Measurements from ENCODE around the gene GGNBP2.

DNA sequence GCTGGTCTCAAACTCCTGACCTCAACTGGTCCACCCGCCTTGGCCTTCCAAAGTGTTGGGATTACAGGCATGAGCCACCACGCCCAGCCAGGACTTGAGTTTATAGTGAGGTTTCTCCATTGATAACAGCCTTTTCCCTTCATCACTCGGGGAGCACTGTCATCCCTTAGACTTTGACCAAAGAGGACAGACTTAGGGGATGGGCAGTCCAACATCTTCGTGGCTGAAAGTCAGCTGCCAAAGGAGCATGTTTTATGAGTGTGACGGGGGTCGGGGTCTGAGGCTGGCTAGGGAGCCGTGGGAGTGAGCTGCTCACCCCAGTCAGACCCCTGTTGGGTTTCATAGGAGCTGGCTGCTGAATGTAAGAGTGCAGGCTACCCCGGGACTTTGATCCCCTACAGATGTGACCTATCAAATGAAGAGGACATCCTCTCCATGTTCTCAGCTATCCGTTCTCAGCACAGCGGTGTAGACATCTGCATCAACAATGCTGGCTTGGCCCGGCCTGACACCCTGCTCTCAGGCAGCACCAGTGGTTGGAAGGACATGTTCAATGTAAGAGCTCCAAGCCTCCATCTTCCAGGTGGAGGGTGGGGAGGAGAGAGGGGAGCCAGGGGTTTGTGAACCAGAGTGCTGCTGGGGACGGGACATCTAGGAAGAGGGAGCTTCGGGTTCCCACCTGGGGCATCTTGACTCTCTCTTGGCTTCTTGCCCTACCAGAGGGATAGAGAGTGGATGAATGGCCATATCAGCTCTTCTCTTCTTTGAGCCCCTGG, 50.1 kb downstream of the GGNBP2 start:
- TF ChIP-seq MXI1 (conservative IDR thresholded peaks at IDR 0.05; ENCODE audit: poor library complexity, severe bottlenecking) (no peak), EZH2 (IDR thresholded peaks at IDR 0.05; ENCODE audit: borderline replicate concordance, insufficient read depth, low read length, poor library complexity, severe bottlenecking) (no peak), EP300 (conservative IDR thresholded peaks at IDR 0.05; ENCODE audit: poor library complexity, severe bottlenecking) (no peak), POLR2AphosphoS5 (IDR thresholded peaks at IDR 0.05) (no peak), SMC3 (conservative IDR thresholded peaks at IDR 0.05; ENCODE audit: poor library complexity) (no peak)
- TF ChIP-seq, protein P1, sequence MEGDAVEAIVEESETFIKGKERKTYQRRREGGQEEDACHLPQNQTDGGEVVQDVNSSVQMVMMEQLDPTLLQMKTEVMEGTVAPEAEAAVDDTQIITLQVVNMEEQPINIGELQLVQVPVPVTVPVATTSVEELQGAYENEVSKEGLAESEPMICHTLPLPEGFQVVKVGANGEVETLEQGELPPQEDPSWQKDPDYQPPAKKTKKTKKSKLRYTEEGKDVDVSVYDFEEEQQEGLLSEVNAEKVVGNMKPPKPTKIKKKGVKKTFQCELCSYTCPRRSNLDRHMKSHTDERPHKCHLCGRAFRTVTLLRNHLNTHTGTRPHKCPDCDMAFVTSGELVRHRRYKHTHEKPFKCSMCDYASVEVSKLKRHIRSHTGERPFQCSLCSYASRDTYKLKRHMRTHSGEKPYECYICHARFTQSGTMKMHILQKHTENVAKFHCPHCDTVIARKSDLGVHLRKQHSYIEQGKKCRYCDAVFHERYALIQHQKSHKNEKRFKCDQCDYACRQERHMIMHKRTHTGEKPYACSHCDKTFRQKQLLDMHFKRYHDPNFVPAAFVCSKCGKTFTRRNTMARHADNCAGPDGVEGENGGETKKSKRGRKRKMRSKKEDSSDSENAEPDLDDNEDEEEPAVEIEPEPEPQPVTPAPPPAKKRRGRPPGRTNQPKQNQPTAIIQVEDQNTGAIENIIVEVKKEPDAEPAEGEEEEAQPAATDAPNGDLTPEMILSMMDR (IDR thresholded peaks at IDR 0.05; ENCODE audit: poor library complexity, severe bottlenecking): no peak

Measured in neural cell (in vitro differentiated cells).